A549 (cell line): ENCODE data around the gene COL28A1. TPM values are rescaled to one million over a fixed set of nuclear protein-coding genes. Genes with fewer than 3 reads are reported as not detected.

ENCODE experiments used
- ATAC-seq, 2 experiments: fragments of 200-7000 bp in 1 of 2; fragments of >200 bp in 1 of 2; cut with Nextera tagmentation in 1 of 2; cut with Tn5 transposase in 1 of 2; 3 replicates each; pipeline versions ENCODE4 v1.8.0 to v1.9.1; 2018 to 2020; ENCODE audit warnings: mild to moderate bottlenecking in 1 of 2, moderate library complexity in 1 of 2
- CTCF ChIA-PET: fragments of 300-600 bp; sonication (Branson Sonifier 250); formaldehyde crosslinking; extraction: SDS; loops from one replicate; lab custom pipeline; 2021; ENCODE audit warnings: antibody characterized with exemption, inconsistent platforms; lab: Yijun Ruan, JAX
- POLR2A ChIA-PET: fragments of 350-600 bp; formaldehyde crosslinking; extraction: SDS; loops from one replicate; lab custom pipeline; 2021; ENCODE audit warnings: antibody characterized with exemption, inconsistent platforms; lab: Yijun Ruan, JAX
- DNase-seq, 2 experiments: peaks; one replicate each; pipeline versions ENCODE4 v3.0.0 to v3.0.0-alpha.2; 2011 to 2016; ENCODE audit warnings: low read depth in 1 of 2, low spot score in 1 of 2
- FAIRE-seq: peaks from 2 replicates; lab custom pipeline; 2011; peaks lifted over from hg19 to GRCh38; lab: Jason Lieb, UNC
- H3K27ac ChIP-seq, 2 experiments: fragments of >200 bp; sonication (Bioruptor Twin); formaldehyde crosslinking; 3 replicates each; pipeline ENCODE4 v1.5.1; 2016 to 2017
- H3K4me1 ChIP-seq: fragments of >200 bp; sonication (Bioruptor Twin); formaldehyde crosslinking; 3 replicates; pipeline ENCODE4 v1.6.1; 2016
- H3K4me2 ChIP-seq: fragments of >200 bp; sonication (Bioruptor Twin); formaldehyde crosslinking; 3 replicates; pipeline ENCODE4 v1.6.1; 2016
- H3K4me3 ChIP-seq: fragments of >200 bp; sonication (Bioruptor Twin); formaldehyde crosslinking; 3 replicates; pipeline ENCODE4 v1.5.1; 2016
- H3K9me3 ChIP-seq: fragments of >200 bp; sonication (Bioruptor Twin); formaldehyde crosslinking; 3 replicates; pipeline ENCODE4 v1.6.1; 2016
- CBX2 ChIP-seq: fragments of 200-600 bp; sonication (generic); IDR thresholded peaks from 2 replicates; pipeline ENCODE4 v1.6.1; 2016; ENCODE audit warnings: low read depth, mild to moderate bottlenecking, borderline replicate concordance
- CEBPB ChIP-seq, 2 experiments: fragments of >200 bp in 1 of 2; sonication (Bioruptor Twin) in 1 of 2; formaldehyde crosslinking in 1 of 2; IDR thresholded peaks; 2 replicates each; pipeline ENCODE4 v1.6.1; 2012 to 2016
- CHD4 ChIP-seq: fragments of 200-600 bp; sonication (generic); IDR thresholded peaks from 2 replicates; pipeline ENCODE4 v1.6.1; 2016; ENCODE audit warnings: antibody characterized with exemption, mild to moderate bottlenecking, borderline replicate concordance
- CTCF ChIP-seq: fragments of >200 bp; sonication (Bioruptor Twin); formaldehyde crosslinking; IDR thresholded peaks from 3 replicates; pipeline ENCODE4 v1.5.1; 2016
- EHMT2 ChIP-seq: fragments of 200-600 bp; sonication (generic); IDR thresholded peaks from 2 replicates; pipeline ENCODE4 v1.6.1; 2016; ENCODE audit warnings: antibody characterized with exemption, low read depth, mild to moderate bottlenecking, moderate library complexity
- FOSB ChIP-seq: fragments of 250-450 bp; sonication (Bioruptor Pico); IDR thresholded peaks from 2 replicates; pipeline ENCODE4 v1.5.0; 2020; ENCODE audit warnings: mild to moderate bottlenecking, moderate library complexity
- FOXS1 ChIP-seq: fragments of 250-450 bp; sonication (Bioruptor Pico); IDR thresholded peaks from 2 replicates; pipeline ENCODE4 v1.5.0; 2020; ENCODE audit warnings: mild to moderate bottlenecking, moderate library complexity
- GATA3 ChIP-seq: IDR thresholded peaks from 2 replicates; pipeline ENCODE4 v1.6.1; 2012; ENCODE audit warnings: borderline replicate concordance
- HMGXB4 ChIP-seq: fragments of 250-450 bp; sonication (Bioruptor Pico); IDR thresholded peaks from 2 replicates; pipeline ENCODE4 v1.5.0; 2021; ENCODE audit warnings: mild to moderate bottlenecking, moderate library complexity, borderline replicate concordance
- HOXB13 ChIP-seq: fragments of 250-450 bp; sonication (Bioruptor Pico); IDR thresholded peaks from 2 replicates; pipeline ENCODE4 v1.5.0; 2020; ENCODE audit warnings: low read depth, mild to moderate bottlenecking, moderate library complexity
- HOXB5 ChIP-seq: fragments of 250-450 bp; sonication (Bioruptor Pico); IDR thresholded peaks from 2 replicates; pipeline ENCODE4 v1.5.0; 2020; ENCODE audit warnings: mild to moderate bottlenecking, moderate library complexity
- JUN ChIP-seq, 2 experiments: fragments of >200 bp; sonication (Bioruptor Twin); formaldehyde crosslinking; IDR thresholded peaks; 2 replicates in 1 of 2; 3 replicates in 1 of 2; pipeline ENCODE4 v1.6.1; 2016 to 2017
- JUNB ChIP-seq: fragments of >200 bp; sonication (Bioruptor Twin); formaldehyde crosslinking; IDR thresholded peaks from 2 replicates; pipeline ENCODE4 v1.6.1; 2016
- KDM5A ChIP-seq: fragments of 200-600 bp; sonication (generic); IDR thresholded peaks from 2 replicates; pipeline ENCODE4 v1.6.1; 2016; ENCODE audit warnings: antibody characterized with exemption, mild to moderate bottlenecking
- MAZ ChIP-seq: fragments of 150-350 bp; IDR thresholded peaks from 2 replicates; pipeline ENCODE4 v1.6.1; 2014; ENCODE audit warnings: antibody characterized with exemption, low read depth, low read length, borderline replicate concordance
- MYC ChIP-seq: IDR thresholded peaks from 2 replicates; pipeline ENCODE4 v1.6.1; 2012; ENCODE audit warnings: mild to moderate bottlenecking, inconsistent platforms, low read length, improper control_type of control experiment, borderline replicate concordance
- NPAS2 ChIP-seq: fragments of 250-450 bp; sonication (Bioruptor Pico); IDR thresholded peaks from 2 replicates; pipeline ENCODE4 v1.8.0; 2022; ENCODE audit warnings: mild to moderate bottlenecking, moderate library complexity, borderline replicate concordance
- PBX3 ChIP-seq: IDR thresholded peaks from 2 replicates; pipeline ENCODE4 v1.6.1; 2012
- PHF8 ChIP-seq: fragments of 200-600 bp; sonication (generic); IDR thresholded peaks from 2 replicates; pipeline ENCODE4 v1.6.1; 2016; ENCODE audit warnings: low read depth, mild to moderate bottlenecking, antibody characterized with exemption, moderate library complexity, borderline replicate concordance
- RARB ChIP-seq: fragments of 250-450 bp; sonication (Bioruptor Pico); IDR thresholded peaks from 2 replicates; pipeline ENCODE4 v1.8.0; 2021; ENCODE audit warnings: mild to moderate bottlenecking, moderate library complexity
- RFX5 ChIP-seq: fragments of 450-650 bp; IDR thresholded peaks from 2 replicates; pipeline ENCODE4 v1.7.1; 2014; ENCODE audit warnings: antibody characterized with exemption, mild to moderate bottlenecking, moderate library complexity
- TP53 ChIP-seq: fragments of 250-450 bp; sonication (Bioruptor Pico); IDR thresholded peaks from 2 replicates; pipeline ENCODE4 v1.5.0; 2021; ENCODE audit warnings: mild to moderate bottlenecking, moderate library complexity
- ZC3H11A ChIP-seq: fragments of 450-650 bp; IDR thresholded peaks from 2 replicates; pipeline ENCODE4 v1.6.1; 2014; ENCODE audit warnings: antibody characterized with exemption, mild to moderate bottlenecking
- WGBS: methylation state at CpG from one replicate; pipeline ENCODE4 v1.1.6; 2017; ENCODE audit errors: missing lambda C conversion rate; 5-methylcytosine and 5-hydroxymethylcytosine counted together
- polyA plus RNA-seq, 4 experiments: library from polyadenylated mRNA; depleted of rRNA in 3 of 4; stranded (reverse); fragments of >200 nt; fragmentation: RNase III in 1 of 4; extraction: RNeasy Plus Mini Kit Qiagen cat#74134 plus additional on column Dnase treatment in 1 of 4; gene quantifications; 2 replicates in 3 of 4; 3 replicates in 1 of 4; pipeline ENCODE4 v1.2.3, GENCODE V29; 2011 to 2017
- TF ChIP-seq, protein P1 (sequence below): fragments of 450-650 bp; IDR thresholded peaks from 2 replicates; pipeline ENCODE4 v1.6.1; 2014; ENCODE audit warnings: antibody characterized with exemption
- TF ChIP-seq, protein P2 (sequence below): IDR thresholded peaks from 2 replicates; pipeline ENCODE4 v1.6.1; 2012; ENCODE audit warnings: low read depth, borderline replicate concordance
- TF ChIP-seq, protein P3 (sequence below): fragments of 150-350 bp; IDR thresholded peaks from 2 replicates; pipeline ENCODE4 v1.6.1; 2014; ENCODE audit warnings: low read depth, mild to moderate bottlenecking, low read length

Gene COL28A1
- polyA plus RNA-seq, 2 of the 4 experiments (the other 2 are of a cell fraction), result 0.08 to 0.17 TPM

DNA sequence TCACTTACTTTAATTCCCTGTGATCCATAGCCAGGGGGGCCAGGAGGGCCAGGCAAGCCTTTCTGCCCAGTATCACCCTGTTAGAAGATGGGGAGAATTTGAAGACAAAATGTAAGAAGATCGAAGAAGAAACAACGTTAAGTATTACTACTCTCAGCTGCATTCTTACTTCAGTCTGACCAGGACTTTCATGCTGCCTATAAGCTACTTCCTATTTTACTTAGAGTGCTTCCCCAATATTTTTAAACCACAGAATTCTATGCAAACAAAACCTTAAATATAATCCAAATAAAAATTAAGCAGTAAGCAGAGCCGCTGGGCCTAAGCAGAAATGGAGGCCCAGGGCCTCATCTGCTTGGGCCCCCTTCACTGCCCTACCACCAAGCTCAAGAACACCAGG lies 117.8 kb downstream of the COL28A1 start:
- Histone ChIP-seq H3K9me3 (no peaks in the 10 kb centered on the region), H3K4me1 (no peaks in the 10 kb centered on the region), H3K4me2 (no peak overlapping the region), H3K4me3 (no peak overlapping the region), H3K27ac (no peak overlapping the region)
- FAIRE-seq (no peak), ATAC-seq (no peak), DNase-seq (no peak)
- ChIA-PET CTCF (interaction anchor here (0.7 to 1.4 kb wide), 3 partner anchors 124 to 315 kb away, joined by 3 to 4 read pairs (median 3); no protein-coding TSS in a partner anchor), POLR2A (no interaction called here)
- WGBS, result 96% methylated on average over 3 of the region's 3 CpGs
- no peak for TF ChIP-seq HMGXB4
- no peak for TF ChIP-seq CHD4
- no peak for TF ChIP-seq PHF8
- no peak for TF ChIP-seq JUNB
- no peak for TF ChIP-seq RFX5
- TF ChIP-seq HOXB5 (CRISPR knock-in tag), result no peak
- TF ChIP-seq ZC3H11A, result no peak
- TF ChIP-seq MAZ, result no peak
- TF ChIP-seq, protein P1, sequence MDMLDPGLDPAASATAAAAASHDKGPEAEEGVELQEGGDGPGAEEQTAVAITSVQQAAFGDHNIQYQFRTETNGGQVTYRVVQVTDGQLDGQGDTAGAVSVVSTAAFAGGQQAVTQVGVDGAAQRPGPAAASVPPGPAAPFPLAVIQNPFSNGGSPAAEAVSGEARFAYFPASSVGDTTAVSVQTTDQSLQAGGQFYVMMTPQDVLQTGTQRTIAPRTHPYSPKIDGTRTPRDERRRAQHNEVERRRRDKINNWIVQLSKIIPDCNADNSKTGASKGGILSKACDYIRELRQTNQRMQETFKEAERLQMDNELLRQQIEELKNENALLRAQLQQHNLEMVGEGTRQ, result no peak
- TF ChIP-seq GATA3, result no peak
- no peak for TF ChIP-seq JUN (IDR thresholded peaks at IDR 0.05)
- TF ChIP-seq, protein P2, sequence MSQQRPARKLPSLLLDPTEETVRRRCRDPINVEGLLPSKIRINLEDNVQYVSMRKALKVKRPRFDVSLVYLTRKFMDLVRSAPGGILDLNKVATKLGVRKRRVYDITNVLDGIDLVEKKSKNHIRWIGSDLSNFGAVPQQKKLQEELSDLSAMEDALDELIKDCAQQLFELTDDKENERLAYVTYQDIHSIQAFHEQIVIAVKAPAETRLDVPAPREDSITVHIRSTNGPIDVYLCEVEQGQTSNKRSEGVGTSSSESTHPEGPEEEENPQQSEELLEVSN, result no peak
- TF ChIP-seq EHMT2, result no peak
- no peak for TF ChIP-seq TP53 (CRISPR knock-in tag)
- TF ChIP-seq HOXB13 (CRISPR knock-in tag), result no peak
- no peak for TF ChIP-seq CTCF
- TF ChIP-seq MYC, result no peak
- TF ChIP-seq, protein P3, sequence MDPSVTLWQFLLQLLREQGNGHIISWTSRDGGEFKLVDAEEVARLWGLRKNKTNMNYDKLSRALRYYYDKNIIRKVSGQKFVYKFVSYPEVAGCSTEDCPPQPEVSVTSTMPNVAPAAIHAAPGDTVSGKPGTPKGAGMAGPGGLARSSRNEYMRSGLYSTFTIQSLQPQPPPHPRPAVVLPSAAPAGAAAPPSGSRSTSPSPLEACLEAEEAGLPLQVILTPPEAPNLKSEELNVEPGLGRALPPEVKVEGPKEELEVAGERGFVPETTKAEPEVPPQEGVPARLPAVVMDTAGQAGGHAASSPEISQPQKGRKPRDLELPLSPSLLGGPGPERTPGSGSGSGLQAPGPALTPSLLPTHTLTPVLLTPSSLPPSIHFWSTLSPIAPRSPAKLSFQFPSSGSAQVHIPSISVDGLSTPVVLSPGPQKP, result no peak
- TF ChIP-seq PBX3, result no peak

DNA sequence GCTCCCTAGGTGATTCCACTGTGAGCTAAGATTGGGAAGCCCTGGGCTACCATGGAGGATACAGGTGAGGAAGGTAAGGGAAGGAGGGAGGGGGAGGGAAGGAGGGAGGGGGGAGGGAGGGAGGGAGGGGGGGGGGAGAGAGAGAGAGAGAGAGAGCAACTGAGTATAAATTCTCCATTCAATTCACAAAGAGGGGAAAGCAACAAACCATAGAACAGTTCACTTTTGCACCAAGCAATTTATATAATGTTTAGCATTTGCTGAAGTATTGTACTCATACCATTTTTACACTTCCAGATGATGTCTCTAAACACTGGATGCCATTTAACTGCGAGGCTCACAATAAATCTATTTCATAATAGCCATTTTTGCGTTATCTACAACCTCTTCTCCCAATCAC lies 118.3 kb downstream of the COL28A1 start:
- Histone ChIP-seq H3K4me3 (no peak overlapping the region), H3K4me1 (no peaks in the 10 kb centered on the region), H3K9me3 (no peaks in the 10 kb centered on the region), H3K27ac (no peak overlapping the region), H3K4me2 (no peak overlapping the region)
- ATAC-seq (no peak), DNase-seq (no peak), FAIRE-seq (no peak)
- ChIA-PET CTCF (interaction anchor here (1.2 to 1.4 kb wide), 2 partner anchors 236 to 315 kb away, joined by 3 to 4 read pairs; no protein-coding TSS in a partner anchor), POLR2A (no interaction called here)
- TF ChIP-seq, protein P1, result no peak
- TF ChIP-seq CHD4, result no peak
- no peak for TF ChIP-seq PHF8
- TF ChIP-seq KDM5A, result no peak
- TF ChIP-seq CEBPB (IDR thresholded peaks at IDR 0.05), result no peak
- no peak for TF ChIP-seq RFX5
- TF ChIP-seq PBX3, result no peak
- TF ChIP-seq HOXB13 (CRISPR knock-in tag), result no peak
- no peak for TF ChIP-seq FOXS1 (CRISPR knock-in tag)
- TF ChIP-seq FOSB (CRISPR knock-in tag), result no peak
- no peak for TF ChIP-seq RARB (CRISPR knock-in tag)
- no peak for TF ChIP-seq TP53 (CRISPR knock-in tag)
- TF ChIP-seq CBX2, result no peak
- TF ChIP-seq NPAS2, result no peak
- WGBS, result 60% methylated on average over 2 of the region's 2 CpGs
